HFFc6 (cell line): ENCODE results near the gene WNT1. TPM values are rescaled to one million over a fixed set of nuclear protein-coding genes. Genes with fewer than 3 reads are reported as not detected.

Experiments
- DNase-seq: peaks from one replicate; pipeline ENCODE4 v3.0.0-alpha.2; 2018
- H3K27ac Mint-ChIP-seq: 2 replicates; pipeline ENCODE4 v1.8.0; 2020; ENCODE audit warnings: mild to moderate bottlenecking, mixed read lengths
- H3K27me3 Mint-ChIP-seq: 2 replicates; pipeline ENCODE4 v1.8.0; 2021; ENCODE audit warnings: mild to moderate bottlenecking, moderate library complexity, mixed read lengths; ENCODE audit not compliant: insufficient read depth
- H3K36me3 Mint-ChIP-seq: 2 replicates; pipeline ENCODE4 v1.8.0; 2021; ENCODE audit warnings: low read depth, mixed read lengths
- H3K4me1 Mint-ChIP-seq: 2 replicates; pipeline ENCODE4 v1.8.0; 2020; ENCODE audit warnings: low read depth, mixed read lengths
- H3K4me3 Mint-ChIP-seq: 2 replicates; pipeline ENCODE4 v1.8.0; 2020; ENCODE audit warnings: mild to moderate bottlenecking, moderate library complexity, mixed read lengths
- H3K9me3 Mint-ChIP-seq: 2 replicates; pipeline ENCODE4 v1.8.0; 2020; ENCODE audit warnings: mild to moderate bottlenecking, mixed read lengths
- total RNA-seq, 6 experiments: library from RNA; stranded (reverse); fragmentation: NEBNext Ultra II Directional; extraction: Animal tissue kit (Norgen Biotek cat#: 25700); gene quantifications; 2 replicates in 1 of 6; 3 replicates in 5 of 6; pipeline ENCODE4 v1.2.3, GENCODE V29; 2021
- TF ChIP-seq, protein P1 (sequence below): fragments of 200-600 bp; sonication (generic); IDR thresholded peaks from 2 replicates; pipeline ENCODE4 v1.5.0; 2021; ENCODE audit warnings: antibody characterized with exemption, mild to moderate bottlenecking

The WNT1 gene
- total RNA-seq, 6 experiments from 2014 or later = not detected

DNA sequence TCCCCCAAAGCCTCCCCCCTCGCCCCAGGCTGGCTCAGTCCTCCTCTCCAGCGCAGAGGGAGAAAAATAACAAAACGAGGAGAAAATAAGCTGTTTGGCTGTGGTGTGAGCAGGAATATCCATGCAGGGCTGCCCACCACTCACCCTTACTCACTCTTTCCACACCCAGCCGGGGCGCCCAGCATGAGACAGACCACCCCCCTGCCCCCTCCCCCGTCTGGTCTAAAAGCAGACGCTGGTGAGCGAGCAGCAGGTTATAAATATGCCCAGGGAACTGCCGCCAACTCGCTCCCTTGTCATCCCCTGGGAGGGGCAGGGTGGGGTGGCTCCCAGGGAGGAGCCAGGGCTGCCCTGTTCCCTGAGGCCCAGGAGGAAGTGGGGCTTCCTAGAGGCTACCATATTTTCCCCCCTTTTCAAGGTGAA is 7.4 kb downstream of the WNT1 start:
- H3K27ac Mint-ChIP-seq = no peak overlapping the region
- H3K4me1 Mint-ChIP-seq = peaks cover 7% of the 10 kb centered on the region
- TF ChIP-seq, protein P1, sequence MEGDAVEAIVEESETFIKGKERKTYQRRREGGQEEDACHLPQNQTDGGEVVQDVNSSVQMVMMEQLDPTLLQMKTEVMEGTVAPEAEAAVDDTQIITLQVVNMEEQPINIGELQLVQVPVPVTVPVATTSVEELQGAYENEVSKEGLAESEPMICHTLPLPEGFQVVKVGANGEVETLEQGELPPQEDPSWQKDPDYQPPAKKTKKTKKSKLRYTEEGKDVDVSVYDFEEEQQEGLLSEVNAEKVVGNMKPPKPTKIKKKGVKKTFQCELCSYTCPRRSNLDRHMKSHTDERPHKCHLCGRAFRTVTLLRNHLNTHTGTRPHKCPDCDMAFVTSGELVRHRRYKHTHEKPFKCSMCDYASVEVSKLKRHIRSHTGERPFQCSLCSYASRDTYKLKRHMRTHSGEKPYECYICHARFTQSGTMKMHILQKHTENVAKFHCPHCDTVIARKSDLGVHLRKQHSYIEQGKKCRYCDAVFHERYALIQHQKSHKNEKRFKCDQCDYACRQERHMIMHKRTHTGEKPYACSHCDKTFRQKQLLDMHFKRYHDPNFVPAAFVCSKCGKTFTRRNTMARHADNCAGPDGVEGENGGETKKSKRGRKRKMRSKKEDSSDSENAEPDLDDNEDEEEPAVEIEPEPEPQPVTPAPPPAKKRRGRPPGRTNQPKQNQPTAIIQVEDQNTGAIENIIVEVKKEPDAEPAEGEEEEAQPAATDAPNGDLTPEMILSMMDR = no peak
- H3K9me3 Mint-ChIP-seq = no peaks in the 10 kb centered on the region
- peaks cover 77% of the 10 kb centered on the region for H3K27me3 Mint-ChIP-seq
- no peak for DNase-seq
- peaks cover 6% of the 10 kb centered on the region; the same call in 1 of the 2 replicates for H3K36me3 Mint-ChIP-seq
- no peak overlapping the region for H3K4me3 Mint-ChIP-seq

DNA sequence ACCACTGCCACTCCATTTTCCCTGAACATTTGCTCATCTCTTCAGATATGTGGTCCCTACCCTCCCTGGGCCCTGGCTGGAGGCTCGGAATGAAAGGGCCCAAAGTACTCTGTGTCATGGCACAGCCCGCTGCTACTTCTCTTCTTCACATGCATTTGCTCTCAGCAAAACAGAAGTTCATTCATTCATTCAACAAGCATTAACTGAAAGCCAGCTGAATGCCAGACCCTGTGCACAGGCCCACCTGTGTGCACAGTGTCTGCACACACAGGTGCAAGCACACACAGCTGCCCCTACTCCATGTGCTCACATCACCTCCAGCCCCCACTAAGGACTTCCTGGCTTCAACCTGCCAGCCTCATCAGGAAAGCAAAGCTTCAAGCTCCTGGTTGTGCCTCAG is 7.8 kb downstream of the WNT1 start:
- H3K27ac Mint-ChIP-seq = no peak overlapping the region
- no peaks in the 10 kb centered on the region for H3K9me3 Mint-ChIP-seq
- TF ChIP-seq, protein P1 = no peak
- H3K36me3 Mint-ChIP-seq = peaks cover 6% of the 10 kb centered on the region; the same call in 1 of the 2 replicates
- H3K27me3 Mint-ChIP-seq = peaks cover 78% of the 10 kb centered on the region
- DNase-seq = no peak
- H3K4me3 Mint-ChIP-seq = no peak overlapping the region
- H3K4me1 Mint-ChIP-seq = peaks cover 7% of the 10 kb centered on the region

DNA sequence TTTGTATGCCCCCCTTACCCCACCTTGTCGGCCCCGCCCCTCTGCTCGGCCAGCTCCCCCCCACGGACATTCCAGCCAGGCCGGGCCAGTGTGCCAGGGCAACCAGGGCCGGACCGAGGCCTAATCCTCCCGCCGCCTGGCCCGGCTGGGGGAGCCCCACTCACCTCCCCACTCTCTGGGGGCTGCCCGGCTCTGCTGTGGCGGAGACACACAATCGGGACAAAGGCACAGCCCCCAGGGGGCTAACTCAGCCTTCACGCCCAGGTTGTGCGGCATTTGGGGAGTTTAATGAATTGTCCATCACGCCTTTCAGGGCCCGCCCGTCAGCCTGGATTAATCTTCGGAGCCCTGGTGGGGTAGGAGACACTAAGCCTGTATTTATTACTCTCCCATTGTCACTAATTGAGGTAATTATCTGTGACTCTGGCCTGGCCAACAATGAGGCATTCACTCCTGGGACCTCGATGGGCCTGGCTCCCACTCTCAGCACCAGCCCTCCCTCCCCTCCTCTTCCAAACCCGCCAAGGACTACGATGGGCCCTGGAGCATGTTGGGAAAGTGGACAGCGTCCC is 8.7 kb downstream of the WNT1 start:
- Mint-ChIP-seq H3K27me3 (peaks cover 70% of the 10 kb centered on the region), H3K4me1 (peaks cover under 1% of the 10 kb centered on the region), H3K36me3 (peaks cover under 1% of the 10 kb centered on the region; the same call in 1 of the 2 replicates), H3K27ac (no peak overlapping the region), H3K9me3 (no peaks in the 10 kb centered on the region), H3K4me3 (no peak overlapping the region)
- no peak for DNase-seq
- TF ChIP-seq, protein P1 = no peak

DNA sequence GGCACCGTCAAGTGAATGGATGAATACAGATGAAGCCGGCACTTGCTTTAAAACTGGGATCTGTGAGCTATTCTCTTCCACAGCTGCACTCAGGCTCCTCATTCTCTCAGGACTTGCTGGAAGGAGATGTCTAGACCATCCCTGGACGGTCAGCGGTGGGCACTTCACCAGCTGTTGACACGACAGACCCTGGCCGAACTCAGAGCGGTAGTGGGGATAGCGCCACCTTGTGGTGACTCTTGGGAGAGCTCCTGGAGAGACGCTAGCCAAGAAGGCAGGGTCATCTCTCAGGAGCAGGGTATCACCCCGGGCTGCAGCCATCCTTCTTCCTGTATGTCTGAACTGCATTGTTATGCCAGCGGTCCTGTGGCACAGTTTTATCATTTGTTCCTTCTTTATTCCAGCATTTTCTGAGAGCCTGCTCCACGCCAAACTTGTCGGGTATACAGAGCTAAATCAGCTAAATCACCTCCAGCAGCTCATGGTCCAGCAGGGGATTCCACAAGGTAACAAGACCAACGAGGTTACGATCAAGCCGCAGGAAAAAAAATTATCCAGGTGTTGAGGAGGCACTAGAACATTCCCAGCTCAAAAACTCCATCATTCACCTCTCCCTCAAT is 10.0 kb downstream of the WNT1 start:
- H3K4me3 Mint-ChIP-seq = no peak overlapping the region
- no peak overlapping the region for H3K27ac Mint-ChIP-seq
- no peaks in the 10 kb centered on the region; the same call in 1 of the 2 replicates for H3K4me1 Mint-ChIP-seq
- H3K27me3 Mint-ChIP-seq = peaks cover 57% of the 10 kb centered on the region
- no peaks in the 10 kb centered on the region for H3K9me3 Mint-ChIP-seq
- TF ChIP-seq, protein P1 = peak; percentile 97
- H3K36me3 Mint-ChIP-seq = no peaks in the 10 kb centered on the region
- DNase-seq = peak; percentile 25

DNA sequence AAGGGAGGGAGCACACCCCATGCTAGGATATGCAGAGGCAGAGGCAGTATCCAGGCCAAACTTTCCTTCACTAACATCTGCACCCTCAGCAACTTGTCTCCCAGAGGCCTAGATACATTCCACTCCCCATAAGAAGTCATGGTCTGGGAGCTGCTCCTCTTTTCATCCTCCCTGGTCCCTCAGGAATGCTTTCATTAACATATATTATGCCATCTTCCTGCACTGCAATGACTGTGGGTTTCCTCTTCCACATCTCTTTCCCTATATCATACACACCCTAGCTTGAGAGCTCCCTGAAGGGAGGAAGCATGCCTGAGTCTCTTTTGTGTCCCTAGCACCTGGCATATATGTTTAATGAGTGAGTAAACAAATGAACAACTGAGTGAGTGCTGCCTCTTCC is 12.4 kb downstream of the WNT1 start:
- Mint-ChIP-seq H3K36me3 (no peaks in the 10 kb centered on the region), H3K9me3 (no peaks in the 10 kb centered on the region), H3K27ac (no peak overlapping the region), H3K4me1 (peaks cover 19% of the 10 kb centered on the region), H3K27me3 (peaks cover 51% of the 10 kb centered on the region), H3K4me3 (no peak overlapping the region)
- TF ChIP-seq, protein P1 = no peak
- no peak for DNase-seq
